HG03175 (cell line): ENCODE measurements around the gene SPAG9.

ENCODE experiments used
- ATAC-seq: cut with Tn5 transposase; IDR thresholded peaks from one replicate; pipeline ENCODE4 v1.9.1; 2021; ENCODE audit warnings: mild to moderate bottlenecking, moderate library complexity; ENCODE audit not compliant: unreplicated experiment

The SPAG9 gene

GRCh38 chr17:50957600-50958575 lies 162.8 kb downstream of the SPAG9 start:
- no peak for ATAC-seq

- ATAC-seq, result peak; percentile 55
Measured at GRCh38 chr17:50956750-50957523, 163.7 kb downstream of the SPAG9 start.

- no peak for ATAC-seq
Measured at GRCh38 chr17:50956409-50956749, 164.3 kb downstream of the SPAG9 start.

GRCh38 chr17:50955667-50956120 lies 165.0 kb downstream of the SPAG9 start:
- no peak for ATAC-seq

- no peak for ATAC-seq
Measured at GRCh38 chr17:50955160-50955559, 165.5 kb downstream of the SPAG9 start.

- no peak for ATAC-seq
Measured at GRCh38 chr17:50954641-50955121, 166.0 kb downstream of the SPAG9 start.

GRCh38 chr17:50953831-50954601 lies 166.7 kb downstream of the SPAG9 start:
- no peak for ATAC-seq

- ATAC-seq, result no peak
Measured at GRCh38 chr17:50953518-50953830, 167.2 kb downstream of the SPAG9 start.

GRCh38 chr17:50952889-50953288 lies 167.8 kb downstream of the SPAG9 start:
- no peak for ATAC-seq

- ATAC-seq, result no peak
Measured at GRCh38 chr17:50952013-50952412, 168.7 kb downstream of the SPAG9 start.

GRCh38 chr17:50949989-50950877 lies 170.4 kb downstream of the SPAG9 start:
- ATAC-seq, result peak; percentile 52

GRCh38 chr17:50949128-50949988 lies 171.3 kb downstream of the SPAG9 start:
- no peak for ATAC-seq

- no peak for ATAC-seq
Measured at GRCh38 chr17:50948711-50949110, 172.0 kb downstream of the SPAG9 start.

- no peak for ATAC-seq
Measured at GRCh38 chr17:50947782-50948543, 172.7 kb downstream of the SPAG9 start.

- no peak for ATAC-seq
Measured at GRCh38 chr17:50946891-50947781, 173.5 kb downstream of the SPAG9 start.

- no peak for ATAC-seq
Measured at GRCh38 chr17:50946223-50946890, 174.3 kb downstream of the SPAG9 start.

- ATAC-seq, result no peak
Measured at GRCh38 chr17:50945779-50946222, 174.9 kb downstream of the SPAG9 start.
